H9 (cell line): ENCODE measurements around the gene ADGRG2. TPM values are rescaled to one million over a fixed set of nuclear protein-coding genes. Genes with fewer than 3 reads are reported as not detected.

Experiments
- DNase-seq: peaks from one replicate; pipeline ENCODE4 v3.0.0-alpha.2; 2017
- H2AFZ ChIP-seq: one replicate; pipeline ENCODE4 v1.6.1; 2013; ENCODE audit warnings: mild to moderate bottlenecking, low read length, control low read depth, moderate library complexity
- H2AK5ac ChIP-seq: 2 replicates; pipeline ENCODE4 v1.6.1; 2013; ENCODE audit warnings: low read length, control low read depth, mixed read lengths; ENCODE audit not compliant: insufficient read length
- H2BK120ac ChIP-seq: one replicate; pipeline ENCODE4 v1.6.1; 2013; ENCODE audit warnings: low read depth, mild to moderate bottlenecking, low read length, control low read depth, inconsistent platforms; ENCODE audit not compliant: poor library complexity, severe bottlenecking
- H2BK12ac ChIP-seq: 2 replicates; pipeline ENCODE4 v1.6.1; 2013; ENCODE audit warnings: low read length, control low read depth, mixed read lengths, low read depth; ENCODE audit not compliant: insufficient read length
- H2BK15ac ChIP-seq: 2 replicates; pipeline ENCODE4 v1.6.1; 2013; ENCODE audit warnings: low read depth, low read length, control low read depth
- H2BK20ac ChIP-seq: one replicate; pipeline ENCODE4 v1.6.1; 2013; ENCODE audit warnings: low read depth, mild to moderate bottlenecking, low read length, control low read depth, inconsistent platforms; ENCODE audit not compliant: poor library complexity, severe bottlenecking
- H2BK5ac ChIP-seq: 2 replicates; pipeline ENCODE4 v1.6.1; 2013; ENCODE audit warnings: low read length, control low read depth, mixed read lengths; ENCODE audit not compliant: insufficient read length
- H3K14ac ChIP-seq: 2 replicates; pipeline ENCODE4 v1.6.1; 2013; ENCODE audit warnings: low read length, control low read depth; ENCODE audit not compliant: insufficient read depth
- H3K18ac ChIP-seq: 2 replicates; pipeline ENCODE4 v1.6.1; 2013; ENCODE audit warnings: low read depth, mild to moderate bottlenecking, mixed read lengths, low read length, control low read depth; ENCODE audit not compliant: insufficient read length
- H3K23ac ChIP-seq: 2 replicates; pipeline ENCODE4 v1.6.1; 2013; ENCODE audit warnings: low read length, control low read depth, mixed read lengths, low read depth; ENCODE audit not compliant: insufficient read length
- H3K23me2 ChIP-seq: 2 replicates; pipeline ENCODE4 v1.6.1; 2013; ENCODE audit warnings: low read depth, mild to moderate bottlenecking, mixed read lengths, low read length, control low read depth; ENCODE audit not compliant: insufficient read length, poor library complexity, severe bottlenecking
- H3K27ac ChIP-seq: 2 replicates; pipeline ENCODE4 v1.5.1; 2013; ENCODE audit warnings: low read length, control low read depth, mixed read lengths, low read depth; ENCODE audit not compliant: insufficient read length
- H3K27me3 ChIP-seq: 2 replicates; pipeline ENCODE4 v1.6.1; 2013; ENCODE audit warnings: low read length, control low read depth, inconsistent platforms; ENCODE audit not compliant: insufficient read depth
- H3K4ac ChIP-seq: 2 replicates; pipeline ENCODE4 v1.6.1; 2013; ENCODE audit warnings: low read depth, mild to moderate bottlenecking, control low read depth, inconsistent platforms, low read length, moderate library complexity
- H3K4me1 ChIP-seq: 2 replicates; pipeline ENCODE4 v1.6.1; 2013; ENCODE audit warnings: low read length, control low read depth, inconsistent platforms; ENCODE audit not compliant: insufficient read depth
- H3K4me2 ChIP-seq: 2 replicates; pipeline ENCODE4 v1.6.1; 2013; ENCODE audit warnings: low read length, control low read depth, mixed read lengths; ENCODE audit not compliant: insufficient read length, insufficient read depth
- H3K56ac ChIP-seq: 2 replicates; pipeline ENCODE4 v1.6.1; 2013; ENCODE audit warnings: low read depth, mild to moderate bottlenecking, mixed read lengths, low read length, control low read depth; ENCODE audit not compliant: insufficient read length
- H3K79me1 ChIP-seq: 2 replicates; pipeline ENCODE4 v1.6.1; 2013; ENCODE audit warnings: low read depth, mild to moderate bottlenecking, moderate library complexity, low read length, control low read depth, inconsistent platforms; ENCODE audit not compliant: insufficient read depth, poor library complexity, severe bottlenecking
- H3K79me2 ChIP-seq: 2 replicates; pipeline ENCODE4 v1.6.1; 2013; ENCODE audit warnings: low read length, control low read depth, inconsistent platforms; ENCODE audit not compliant: insufficient read depth
- H3K9ac ChIP-seq: 2 replicates; pipeline ENCODE4 v1.6.1; 2013; ENCODE audit warnings: low read length, control low read depth, mixed read lengths; ENCODE audit not compliant: insufficient read length; ENCODE audit errors: extremely low read depth
- H3K9me3 ChIP-seq: one replicate; pipeline ENCODE4 v1.6.1; 2013; ENCODE audit warnings: low read depth, low read length, inconsistent platforms; ENCODE audit not compliant: control insufficient read depth
- H3T11ph ChIP-seq: one replicate; pipeline ENCODE4 v1.6.1; 2013; ENCODE audit warnings: mild to moderate bottlenecking, low read length, control low read depth, inconsistent platforms
- H4K20me1 ChIP-seq: one replicate; pipeline ENCODE4 v1.6.1; 2013; ENCODE audit not compliant: control insufficient read depth, insufficient read length, insufficient read depth
- H4K5ac ChIP-seq: 2 replicates; pipeline ENCODE4 v1.6.1; 2013; ENCODE audit warnings: low read depth, mild to moderate bottlenecking, mixed read lengths, low read length, control low read depth; ENCODE audit not compliant: insufficient read length
- H4K8ac ChIP-seq: replicated peaks from 2 replicates; pipeline ENCODE4 v1.6.1; 2013; ENCODE audit warnings: low read length, control low read depth, mixed read lengths, low read depth; ENCODE audit not compliant: insufficient read length
- H4K91ac ChIP-seq: 2 replicates; pipeline ENCODE4 v1.6.1; 2013; ENCODE audit warnings: low read depth, mild to moderate bottlenecking, moderate library complexity, mixed read lengths, low read length, control low read depth; ENCODE audit not compliant: insufficient read length
- H3K27ac Mint-ChIP-seq, 3 experiments: 2 replicates in 2 of 3; 3 replicates in 1 of 3; pipeline ENCODE4 v1.8.0; 2020 to 2021; ENCODE audit warnings: mixed read lengths in 3 of 3, mild to moderate bottlenecking in 1 of 3, moderate library complexity in 1 of 3
- H3K27me3 Mint-ChIP-seq: 2 replicates; pipeline ENCODE4 v1.8.0; 2021; ENCODE audit warnings: low read depth, mild to moderate bottlenecking, moderate library complexity, mixed read lengths
- H3K36me3 Mint-ChIP-seq, 3 experiments: 2 replicates in 2 of 3; 3 replicates in 1 of 3; pipeline ENCODE4 v1.8.0; 2020 to 2021; ENCODE audit warnings: low read depth in 3 of 3, mixed read lengths in 3 of 3; ENCODE audit not compliant: insufficient read depth in 1 of 3
- H3K4me1 Mint-ChIP-seq, 2 experiments: 2 replicates each; pipeline ENCODE4 v1.8.0; 2020; ENCODE audit warnings: mixed read lengths in 2 of 2
- H3K4me3 Mint-ChIP-seq, 2 experiments: 2 replicates in 1 of 2; 3 replicates in 1 of 2; pipeline ENCODE4 v1.8.0; 2020 to 2021; ENCODE audit warnings: mild to moderate bottlenecking in 2 of 2, mixed read lengths in 2 of 2, moderate library complexity in 1 of 2
- H3K9me3 Mint-ChIP-seq, 2 experiments: 2 replicates in 1 of 2; 3 replicates in 1 of 2; pipeline ENCODE4 v1.8.0; 2020; ENCODE audit warnings: mild to moderate bottlenecking in 2 of 2, mixed read lengths in 2 of 2, moderate library complexity in 1 of 2
- WGBS: extraction: QIAGEN DNeasy Blood & Tissue Kit; methylation state at CpG from one replicate; pipeline ENCODE4 v1.1.7; 2013; ENCODE audit warnings: missing lambda C conversion rate, low lambda C conversion rate, mixed read lengths; ENCODE audit not compliant: insufficient read length; ENCODE audit errors: extremely low coverage; 5-methylcytosine and 5-hydroxymethylcytosine counted together
- total RNA-seq: library from RNA; stranded (reverse); gene quantifications from 2 replicates; pipeline ENCODE4 v1.2.1, GENCODE V29; 2021
- TF ChIP-seq, protein P1 (sequence below): fragments of 200-600 bp; sonication (generic); conservative IDR thresholded peaks from 3 replicates; pipeline ENCODE4 v1.8.0; 2021; ENCODE audit warnings: antibody characterized with exemption, mild to moderate bottlenecking

ADGRG2 gene
- total RNA-seq, 1 experiment from 2014 or later = 6.8 TPM

DNA sequence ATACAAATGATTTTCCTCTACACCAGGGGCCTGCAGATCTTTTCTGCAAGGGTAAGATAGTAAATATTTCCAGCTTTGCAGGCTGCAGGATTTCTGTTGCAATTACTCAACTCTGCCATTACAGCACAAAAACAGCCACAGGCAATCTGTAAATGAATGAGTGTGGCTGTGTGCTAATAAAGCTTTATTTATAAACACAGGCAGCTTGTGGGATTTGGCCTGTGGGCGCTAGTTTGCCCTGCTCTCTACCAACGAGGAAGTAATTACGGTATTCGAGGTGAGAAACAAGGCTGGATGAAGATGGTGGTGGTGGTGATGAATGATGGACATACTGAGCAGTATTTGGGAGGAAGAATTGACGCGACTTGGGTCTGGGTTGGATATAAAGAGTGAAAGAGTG is 30.7 kb downstream of the ADGRG2 start:
- Histone ChIP-seq H4K5ac (no peak overlapping the region), H4K91ac (no peak overlapping the region), H2BK20ac (no peak overlapping the region), H2BK15ac (no peak overlapping the region), H3K27me3 (no peaks in the 10 kb centered on the region), H2BK120ac (no peak overlapping the region), H3K27ac (no peak overlapping the region), H4K8ac (no peak overlapping the region), H3K23me2 (no peaks in the 10 kb centered on the region), H4K20me1 (no peaks in the 10 kb centered on the region), H3K56ac (no peak overlapping the region), H3K9me3 (peaks cover 60% of the 10 kb centered on the region), H3K4ac (no peak overlapping the region), H3K23ac (no peak overlapping the region), H3K4me1 (no peaks in the 10 kb centered on the region), H2AFZ (no peak overlapping the region), H3K18ac (no peak overlapping the region), H2BK12ac (no peak overlapping the region), H3K79me1 (no peaks in the 10 kb centered on the region), H3T11ph (no peak overlapping the region), H3K9ac (no peak overlapping the region), H2BK5ac (no peak overlapping the region), H3K14ac (no peak overlapping the region), H3K79me2 (no peaks in the 10 kb centered on the region), H3K4me2 (no peak overlapping the region), H2AK5ac (no peak overlapping the region)
- peaks cover 77 to 84% of the 10 kb centered on the region in 2 experiments for H3K9me3 Mint-ChIP-seq
- H3K4me1 Mint-ChIP-seq = no peaks in the 10 kb centered on the region
- no peak overlapping the region; a peak in 1 of 5 replicates for H3K4me3 Mint-ChIP-seq
- DNase-seq = no peak
- peaks cover 3% of the 10 kb centered on the region; the same call in 1 of the 2 replicates for H3K27me3 Mint-ChIP-seq
- WGBS = no CpG with 5 or more reads among the region's 6 CpGs
- TF ChIP-seq, protein P1, sequence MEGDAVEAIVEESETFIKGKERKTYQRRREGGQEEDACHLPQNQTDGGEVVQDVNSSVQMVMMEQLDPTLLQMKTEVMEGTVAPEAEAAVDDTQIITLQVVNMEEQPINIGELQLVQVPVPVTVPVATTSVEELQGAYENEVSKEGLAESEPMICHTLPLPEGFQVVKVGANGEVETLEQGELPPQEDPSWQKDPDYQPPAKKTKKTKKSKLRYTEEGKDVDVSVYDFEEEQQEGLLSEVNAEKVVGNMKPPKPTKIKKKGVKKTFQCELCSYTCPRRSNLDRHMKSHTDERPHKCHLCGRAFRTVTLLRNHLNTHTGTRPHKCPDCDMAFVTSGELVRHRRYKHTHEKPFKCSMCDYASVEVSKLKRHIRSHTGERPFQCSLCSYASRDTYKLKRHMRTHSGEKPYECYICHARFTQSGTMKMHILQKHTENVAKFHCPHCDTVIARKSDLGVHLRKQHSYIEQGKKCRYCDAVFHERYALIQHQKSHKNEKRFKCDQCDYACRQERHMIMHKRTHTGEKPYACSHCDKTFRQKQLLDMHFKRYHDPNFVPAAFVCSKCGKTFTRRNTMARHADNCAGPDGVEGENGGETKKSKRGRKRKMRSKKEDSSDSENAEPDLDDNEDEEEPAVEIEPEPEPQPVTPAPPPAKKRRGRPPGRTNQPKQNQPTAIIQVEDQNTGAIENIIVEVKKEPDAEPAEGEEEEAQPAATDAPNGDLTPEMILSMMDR = no peak
- peaks cover 20 to 34% (median 30%) of the 10 kb centered on the region in 3 experiments for H3K36me3 Mint-ChIP-seq
- H3K27ac Mint-ChIP-seq = no peak overlapping the region; a peak in 1 of 7 replicates
